Esophagus (tissue), 2 donors: Measurements from ENCODE around the gene SGCE. TPM values are rescaled to one million over a fixed set of nuclear protein-coding genes. Genes with fewer than 3 reads are reported as not detected.

Experiments used
- H3K27ac ChIP-seq, 2 donors: one replicate each; pipeline ENCODE4 v1.5.1; 2013; ENCODE audit warnings: low read depth in 2 of 2, mild to moderate bottlenecking in 2 of 2, inconsistent platforms in 1 of 2, low read length in 1 of 2, moderate library complexity in 1 of 2
- H3K27me3 ChIP-seq, 2 donors: one replicate each; pipeline ENCODE4 v1.6.1; 2013; ENCODE audit warnings: low read length in 2 of 2, control low read depth in 1 of 2, mild to moderate bottlenecking in 1 of 2; ENCODE audit not compliant: insufficient read depth in 2 of 2, control insufficient read depth in 1 of 2
- H3K36me3 ChIP-seq, 2 donors: one replicate each; pipeline ENCODE4 v1.6.1; 2013; ENCODE audit warnings: low read length in 1 of 2; ENCODE audit not compliant: control insufficient read depth in 2 of 2, insufficient read depth in 2 of 2
- H3K4me1 ChIP-seq, 2 donors: one replicate each; pipeline ENCODE4 v1.6.1; 2013; ENCODE audit warnings: low read length in 1 of 2; ENCODE audit not compliant: control insufficient read depth in 2 of 2, insufficient read depth in 2 of 2
- H3K4me3 ChIP-seq, 2 donors: one replicate each; pipeline ENCODE4 v1.5.1; 2013; ENCODE audit warnings: low read length in 2 of 2, mild to moderate bottlenecking in 2 of 2, low read depth in 1 of 2, moderate library complexity in 1 of 2
- H3K9me3 ChIP-seq, 2 donors: one replicate each; pipeline ENCODE4 v1.6.1; 2013; ENCODE audit warnings: mild to moderate bottlenecking in 2 of 2, low read depth in 1 of 2, low read length in 1 of 2, moderate library complexity in 1 of 2; ENCODE audit not compliant: control insufficient read depth in 2 of 2, insufficient read depth in 1 of 2
- WGBS, 2 donors: extraction: QIAGEN DNeasy Blood & Tissue Kit; methylation state at CpG; one replicate each; pipeline ENCODE4 v1.1.7; 2013; 5-methylcytosine and 5-hydroxymethylcytosine counted together
- polyA plus RNA-seq, 2 donors: library from polyadenylated mRNA; stranded (reverse); fragments of 200-250 nt; gene quantifications; one replicate each; pipeline ENCODE4 v1.2.3, GENCODE V29; 2013
- donor health status: healthy with polysubstance abuse.
- donor health status: Bipolar disorder and iron deficiency.

The SGCE gene
- polyA plus RNA-seq, 2 donors = 2.2 to 6.7 TPM

DNA sequence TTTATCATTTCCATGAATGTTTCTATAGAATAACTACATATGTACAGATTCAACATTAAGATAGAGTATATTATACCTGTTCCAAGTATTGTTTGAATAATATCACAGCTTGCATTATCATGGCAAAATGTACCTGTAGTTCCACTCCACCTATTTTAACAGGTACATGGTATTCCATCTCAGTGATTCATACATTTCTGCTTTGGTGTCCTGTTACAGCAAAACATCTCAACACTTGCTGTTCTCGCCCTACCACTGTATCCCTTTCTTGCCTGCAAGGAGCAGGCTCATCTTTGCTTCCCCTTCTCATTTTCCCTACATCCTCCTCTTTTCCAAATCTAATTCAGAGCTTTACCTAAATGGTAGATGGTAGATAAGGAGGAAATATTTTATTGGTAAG lies 27.1 kb upstream of the SGCE start:
- H3K27ac ChIP-seq = no peak overlapping the region
- H3K27me3 ChIP-seq = no peaks in the 10 kb centered on the region
- WGBS, 2 donors = 81 to 86% methylated on average over 1 of the region's 1 CpG
- H3K9me3 ChIP-seq = peaks cover 0 to 4% of the 10 kb centered on the region in 2 donors
- H3K36me3 ChIP-seq = no peaks in the 10 kb centered on the region
- no peaks in the 10 kb centered on the region for H3K4me1 ChIP-seq
- no peak overlapping the region for H3K4me3 ChIP-seq

DNA sequence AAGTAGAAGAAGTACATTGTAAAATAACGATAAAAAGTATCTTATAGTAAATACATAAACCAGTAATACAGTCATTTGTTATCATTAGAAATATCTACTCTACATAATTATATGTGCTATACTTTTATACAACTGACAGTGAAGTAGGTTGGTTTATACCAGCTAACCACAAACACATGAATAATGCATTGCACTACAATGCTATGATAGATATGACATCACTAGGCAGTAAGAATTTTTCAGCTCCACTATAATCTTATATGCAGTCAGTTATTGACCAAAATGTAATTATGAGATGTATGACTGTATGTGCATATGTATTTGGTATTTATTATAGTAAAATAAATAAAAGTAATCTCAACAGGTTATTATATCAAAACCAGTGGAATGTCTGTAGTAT lies 23.4 kb upstream of the SGCE start:
- H3K4me1 ChIP-seq = no peaks in the 10 kb centered on the region
- H3K36me3 ChIP-seq = no peaks in the 10 kb centered on the region
- H3K9me3 ChIP-seq = no peaks in the 10 kb centered on the region
- no peak overlapping the region for H3K27ac ChIP-seq
- 82 to 88% methylated on average over 1 of the region's 1 CpG for WGBS, 2 donors
- no peaks in the 10 kb centered on the region for H3K27me3 ChIP-seq
- H3K4me3 ChIP-seq = no peak overlapping the region

DNA sequence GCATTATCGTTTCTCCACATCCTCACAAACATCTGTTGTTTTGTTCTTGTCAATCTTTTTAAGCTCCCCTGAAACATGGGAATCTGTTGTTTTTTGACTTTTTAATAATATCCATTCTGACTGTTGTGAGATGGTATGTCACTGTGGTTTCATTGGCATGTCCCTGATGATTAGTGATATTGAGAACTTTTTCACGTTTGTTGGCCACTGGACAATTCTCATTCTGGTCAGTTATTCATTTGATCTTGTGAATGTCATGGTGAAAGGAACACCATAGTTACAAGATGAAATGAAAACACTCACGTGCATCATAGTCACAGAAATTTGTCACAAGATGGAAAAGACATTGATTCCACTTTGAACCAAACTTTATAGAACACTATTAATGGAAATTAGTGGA lies 20.5 kb upstream of the SGCE start:
- Histone ChIP-seq H3K27ac (no peak overlapping the region), H3K4me3 (no peak overlapping the region), H3K9me3 (no peaks in the 10 kb centered on the region), H3K4me1 (no peaks in the 10 kb centered on the region), H3K36me3 (no peaks in the 10 kb centered on the region), H3K27me3 (no peaks in the 10 kb centered on the region)
- 75 to 79% methylated on average over 3 of the region's 3 CpGs for WGBS, 2 donors

DNA sequence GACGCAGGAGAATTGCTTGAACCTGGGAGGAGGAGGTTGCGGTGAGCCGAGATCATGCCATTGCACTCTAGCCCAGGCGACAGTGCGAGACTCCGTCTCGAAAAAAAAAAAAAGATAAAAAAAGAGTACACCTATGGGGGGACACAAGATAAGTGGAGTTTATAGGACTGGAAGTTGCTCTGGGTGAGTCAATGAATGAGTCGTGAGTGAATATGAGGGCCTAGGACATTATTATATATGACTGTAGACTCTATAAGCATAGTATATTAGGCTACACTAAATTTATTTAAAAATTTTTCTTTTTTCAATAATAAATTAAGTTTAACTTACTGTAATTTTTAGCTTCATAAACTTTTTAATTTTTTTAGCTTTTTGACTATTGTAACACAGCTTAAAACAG lies 19.4 kb upstream of the SGCE start:
- H3K27ac ChIP-seq = no peak overlapping the region
- 97% methylated on average over 8 of the region's 8 CpGs for WGBS, 2 donors

DNA sequence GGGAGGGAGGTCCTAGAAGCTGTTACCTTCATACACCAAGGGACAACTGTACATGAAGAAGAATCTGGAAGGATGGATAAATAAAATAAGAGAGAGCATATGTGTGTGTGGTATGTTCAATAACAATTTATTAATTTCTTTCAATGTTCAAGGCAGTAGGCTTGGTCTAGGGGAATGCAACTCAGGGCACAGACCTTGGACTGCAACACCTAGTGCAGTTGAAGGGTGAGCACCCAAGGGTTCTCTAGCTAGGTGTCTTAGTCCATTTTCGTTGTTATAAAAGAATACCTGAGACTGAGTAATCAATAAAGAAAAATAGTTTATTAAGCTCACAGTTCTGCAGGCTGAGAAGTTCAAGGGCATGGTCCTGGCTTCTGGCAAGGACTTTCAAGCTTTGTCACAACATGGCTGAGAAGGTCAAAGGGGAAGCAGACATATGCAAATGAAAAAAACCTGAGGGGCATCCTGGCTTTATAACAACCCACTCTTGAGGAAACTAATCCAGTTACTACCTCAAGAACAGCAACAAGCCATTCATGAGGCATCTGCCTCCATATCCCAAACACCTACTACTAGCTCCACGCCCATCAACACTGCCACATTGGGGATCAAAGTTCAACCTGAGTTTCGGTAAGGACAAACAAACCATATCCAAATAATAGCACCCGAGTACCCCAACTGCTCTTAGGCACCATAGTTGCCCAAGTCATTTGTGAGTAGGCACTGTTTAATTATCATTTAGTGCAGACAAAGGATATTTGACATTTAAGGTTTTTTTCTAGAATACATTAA lies 15.7 kb upstream of the SGCE start:
- H3K27me3 ChIP-seq = no peaks in the 10 kb centered on the region
- H3K27ac ChIP-seq = no peak overlapping the region
- WGBS, 2 donors = 79 to 84% methylated on average over 4 of the region's 4 CpGs
- no peaks in the 10 kb centered on the region for H3K36me3 ChIP-seq
- no peaks in the 10 kb centered on the region for H3K4me1 ChIP-seq
- H3K4me3 ChIP-seq = no peak overlapping the region
- H3K9me3 ChIP-seq = no peaks in the 10 kb centered on the region

More for the DNA sequence above, 19.4 kb upstream of the SGCE start:
- no peaks in the 10 kb centered on the region for H3K9me3 ChIP-seq
- H3K27me3 ChIP-seq = no peaks in the 10 kb centered on the region
- no peak overlapping the region for H3K4me3 ChIP-seq
- no peaks in the 10 kb centered on the region for H3K36me3 ChIP-seq
- no peaks in the 10 kb centered on the region for H3K4me1 ChIP-seq

DNA sequence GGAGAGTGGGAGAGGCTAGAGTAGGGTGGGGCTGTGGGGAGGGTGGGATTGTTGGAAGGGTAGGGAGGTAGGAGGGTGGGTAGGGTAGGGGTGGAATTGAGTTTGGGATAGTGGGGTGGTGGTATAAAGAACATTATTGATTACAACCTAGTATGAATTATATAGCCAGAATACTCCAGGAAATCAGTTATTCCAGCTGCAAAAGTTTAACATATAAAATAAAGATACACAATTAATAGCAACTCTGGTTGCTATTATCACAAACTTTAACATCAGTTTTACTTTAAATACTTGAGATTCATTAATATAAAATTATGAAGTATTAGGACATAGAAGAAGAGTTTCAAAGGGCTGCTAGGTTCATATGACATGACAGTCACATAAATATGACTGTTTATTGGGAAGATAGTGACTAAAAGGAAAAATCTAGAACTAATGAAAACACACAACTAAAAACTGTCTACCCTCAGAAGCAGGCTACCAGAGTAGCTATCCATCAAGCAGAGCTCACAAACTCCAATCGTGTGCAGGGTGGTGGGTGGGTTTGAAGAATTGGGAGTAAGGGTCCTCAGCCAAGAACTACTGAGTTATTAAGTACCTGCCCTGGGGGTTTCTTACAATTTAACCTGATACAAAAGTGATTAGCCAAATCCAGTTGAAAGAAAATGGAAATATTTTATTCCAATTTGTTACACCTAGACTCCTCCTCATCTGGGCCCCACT lies 14.0 kb upstream of the SGCE start:
- Histone ChIP-seq H3K27ac (no peak overlapping the region), H3K4me3 (no peak overlapping the region), H3K4me1 (no peaks in the 10 kb centered on the region), H3K27me3 (no peaks in the 10 kb centered on the region), H3K36me3 (no peaks in the 10 kb centered on the region), H3K9me3 (no peaks in the 10 kb centered on the region)
- WGBS, 2 donors = 88 to 89% methylated on average over 1 of the region's 1 CpG

DNA sequence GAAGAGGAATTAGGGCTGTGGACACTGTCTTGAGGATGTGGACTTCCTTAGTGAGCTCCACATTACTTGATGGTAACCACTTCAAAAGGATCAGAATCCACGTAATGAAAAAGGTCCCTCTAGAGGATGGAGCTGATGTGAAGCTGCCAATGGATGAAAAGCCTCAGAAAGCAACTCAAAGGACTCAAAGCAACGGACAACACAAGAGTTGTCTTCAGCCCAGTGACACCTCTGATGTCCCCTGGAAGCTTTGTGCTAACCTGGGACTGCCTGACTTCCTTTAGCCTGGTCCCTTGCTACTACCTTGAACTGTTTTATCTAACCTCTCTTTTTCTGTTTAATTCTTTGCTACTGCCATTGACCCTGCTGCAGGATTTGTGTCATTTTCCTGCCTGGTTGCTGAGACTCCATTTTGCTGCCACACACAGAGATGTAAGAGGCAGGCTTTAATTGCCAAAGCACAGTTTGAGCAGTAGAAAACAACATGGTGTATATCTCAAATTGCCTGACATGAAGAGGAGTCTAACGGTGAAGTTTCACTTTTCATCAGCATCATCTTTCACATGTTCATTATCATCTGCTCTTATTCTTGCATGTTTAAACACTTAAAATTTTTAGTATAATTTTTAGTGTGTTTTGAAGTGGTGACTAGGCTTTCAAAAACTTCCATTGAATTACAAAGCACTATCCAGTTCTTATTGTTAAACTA lies 11.1 kb upstream of the SGCE start:
- WGBS, 2 donors = 80 to 81% methylated on average over 3 of the region's 3 CpGs
- H3K4me3 ChIP-seq = no peak overlapping the region
- H3K27ac ChIP-seq = no peak overlapping the region
- H3K4me1 ChIP-seq = no peaks in the 10 kb centered on the region
- H3K9me3 ChIP-seq = no peaks in the 10 kb centered on the region
- H3K36me3 ChIP-seq = no peaks in the 10 kb centered on the region
- no peaks in the 10 kb centered on the region for H3K27me3 ChIP-seq

DNA sequence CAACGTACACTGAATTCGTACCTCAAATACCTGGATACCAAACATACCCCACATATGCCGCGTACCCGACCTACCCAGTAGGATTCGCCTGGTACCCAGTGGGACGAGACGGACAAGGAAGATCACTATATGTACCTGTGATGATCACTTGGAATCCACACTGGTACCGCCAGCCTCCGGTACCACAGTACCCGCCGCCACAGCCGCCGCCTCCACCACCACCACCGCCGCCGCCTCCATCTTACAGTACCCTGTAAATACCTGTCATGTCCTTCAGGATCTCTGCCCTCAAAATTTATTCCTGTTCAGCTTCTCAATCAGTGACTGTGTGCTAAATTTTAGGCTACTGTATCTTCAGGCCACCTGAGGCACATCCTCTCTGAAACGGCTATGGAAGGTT lies 9.5 kb upstream of the SGCE start:
- H3K27me3 ChIP-seq = no peaks in the 10 kb centered on the region
- no peak overlapping the region for H3K4me3 ChIP-seq
- no peak overlapping the region for H3K27ac ChIP-seq
- H3K4me1 ChIP-seq = no peaks in the 10 kb centered on the region
- no peaks in the 10 kb centered on the region for H3K9me3 ChIP-seq
- H3K36me3 ChIP-seq = no peaks in the 10 kb centered on the region
- WGBS, 2 donors = 93 to 97% methylated on average over 18 of the region's 18 CpGs

DNA sequence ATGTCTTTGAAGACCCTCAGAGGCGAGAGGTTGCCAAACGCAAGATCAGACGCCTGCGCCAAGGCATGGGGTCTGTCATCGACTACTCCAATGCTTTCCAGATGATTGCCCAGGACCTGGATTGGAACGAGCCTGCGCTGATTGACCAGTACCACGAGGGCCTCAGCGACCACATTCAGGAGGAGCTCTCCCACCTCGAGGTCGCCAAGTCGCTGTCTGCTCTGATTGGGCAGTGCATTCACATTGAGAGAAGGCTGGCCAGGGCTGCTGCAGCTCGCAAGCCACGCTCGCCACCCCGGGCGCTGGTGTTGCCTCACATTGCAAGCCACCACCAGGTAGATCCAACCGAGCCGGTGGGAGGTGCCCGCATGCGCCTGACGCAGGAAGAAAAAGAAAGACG lies 8.1 kb upstream of the SGCE start:
- 94 to 96% methylated on average over 23 of the region's 23 CpGs for WGBS, 2 donors

More for the DNA sequence above, 8.1 kb upstream of the SGCE start:
- no peaks in the 10 kb centered on the region for H3K36me3 ChIP-seq
- no peaks in the 10 kb centered on the region for H3K9me3 ChIP-seq
- no peak overlapping the region for H3K4me3 ChIP-seq
- H3K27me3 ChIP-seq = no peaks in the 10 kb centered on the region
- H3K27ac ChIP-seq = no peak overlapping the region
- no peaks in the 10 kb centered on the region for H3K4me1 ChIP-seq
